Transverse colon (tissue), 4 donors: Measurements from ENCODE around the gene PPFIBP2. TPM values are rescaled to one million over a fixed set of nuclear protein-coding genes. Genes with fewer than 3 reads are reported as not detected.

Source experiments
- DNase-seq: peaks from one replicate; pipeline ENCODE4 v3.0.0-alpha.2; 2019
- H3K27ac ChIP-seq, 4 donors: fragments of 200-600 bp; sonication (generic); 2 replicates each; pipeline ENCODE4 v1.5.1; 2016 to 2018; ENCODE audit warnings: inconsistent platforms in 4 of 4
- H3K27me3 ChIP-seq: fragments of 200-600 bp; sonication (generic); 2 replicates; pipeline ENCODE4 v1.5.1; 2017; ENCODE audit warnings: inconsistent platforms
- H3K36me3 ChIP-seq, 4 donors: fragments of 200-600 bp; sonication (generic); 2 replicates each; pipeline ENCODE4 v1.5.1; 2017 to 2019; ENCODE audit warnings: inconsistent platforms in 4 of 4
- H3K4me1 ChIP-seq, 4 donors: fragments of 200-600 bp; sonication (generic); 2 replicates each; pipeline ENCODE4 v1.5.1; 2017 to 2020; ENCODE audit warnings: inconsistent platforms in 4 of 4
- H3K4me3 ChIP-seq, 4 donors: fragments of 200-600 bp; sonication (generic); 1 replicate in 1 of 4; 2 replicates in 3 of 4; pipeline versions ENCODE4 v1.5.1 to v1.6.1; 2017 to 2019; ENCODE audit warnings: inconsistent platforms in 4 of 4
- H3K9me3 ChIP-seq, 2 donors: fragments of 200-600 bp; sonication (generic); 2 replicates each; pipeline ENCODE4 v1.5.1; 2017 to 2019; ENCODE audit warnings: inconsistent platforms in 2 of 2
- CTCF ChIP-seq, 5 experiments: fragments of 200-600 bp in 3 of 5; fragments of 450-650 bp in 2 of 5; sonication (generic) in 3 of 5; IDR thresholded peaks; 1 replicate in 2 of 5; 2 replicates in 3 of 5; pipeline ENCODE4 v1.5.1; 2016 to 2017; ENCODE audit warnings: antibody characterized with exemption in 5 of 5, inconsistent platforms in 3 of 5, mild to moderate bottlenecking in 2 of 5, moderate library complexity in 1 of 5
- EP300 ChIP-seq: sonication (generic); formaldehyde crosslinking; IDR thresholded peaks from one replicate; pipeline ENCODE4 v1.6.1; 2017; ENCODE audit warnings: antibody characterized with exemption, low read depth
- POLR2A ChIP-seq: fragments of 450-650 bp; IDR thresholded peaks from one replicate; pipeline ENCODE4 v1.6.1; 2016; ENCODE audit warnings: antibody characterized with exemption, mild to moderate bottlenecking, moderate library complexity
- POLR2AphosphoS5 ChIP-seq, 3 donors: sonication (generic); formaldehyde crosslinking; IDR thresholded peaks; one replicate each; pipeline ENCODE4 v1.6.1; 2016; ENCODE audit warnings: antibody characterized with exemption in 3 of 3
- WGBS, 2 donors: methylation state at CpG; one replicate each; pipeline ENCODE4 v1.1.5; 2018; ENCODE audit warnings: low coverage in 1 of 2; 5-methylcytosine and 5-hydroxymethylcytosine counted together
- in situ Hi-C, 4 donors: fragments of 200-750 bp; cut with MboI; loops; one replicate each; pipeline versions ENCODE4 v1.15.0 to v1.15.1; 2017; ENCODE audit warnings: low sequenced_read_pairs in 3 of 4, low pct_ligation_motif_present in 1 of 4, low pct_unique_long_range_greater_than_20kb in 1 of 4
- intact Hi-C: fragments of 100-400 bp; cut with DNase I; formaldehyde crosslinking; loops from one replicate; pipeline ENCODE4 v1.15.1; 2023; ENCODE audit warnings: low total_unique reads
- total RNA-seq, 4 donors: library from RNA; depleted of rRNA; stranded (reverse); fragments of >200 nt; gene quantifications; one replicate each; pipeline ENCODE4 v1.1.0, GENCODE V29; 2016

PPFIBP2 gene
- total RNA-seq, 4 donors from 2014 or later = 36.0 to 257 (median 83.3) TPM

GRCh38 chr11:7532405-7533145 is 18.8 kb downstream of the PPFIBP2 start:
- 82 to 87% methylated on average over 5 to 8 of the region's 8 CpGs for WGBS, 2 donors

GRCh38 chr11:7533199-7534041 is 19.6 kb downstream of the PPFIBP2 start:
- 73 to 89% methylated on average over 5 to 8 of the region's 8 CpGs for WGBS, 2 donors
- DNase-seq = no peak
- peaks cover 0 to 7% (median 3%) of the 10 kb centered on the region in 4 donors for H3K4me1 ChIP-seq
- intact Hi-C loops (no loop called here), in situ Hi-C loops (no loop called here)
- H3K4me3 ChIP-seq = no peak overlapping the region
- no peak overlapping the region for H3K27ac ChIP-seq
- H3K27me3 ChIP-seq = no peaks in the 10 kb centered on the region
- no peaks in the 10 kb centered on the region for H3K9me3 ChIP-seq
- TF ChIP-seq EP300 (no peak), CTCF (IDR thresholded peaks at IDR 0.05) (no peak)
- no peaks in the 10 kb centered on the region for H3K36me3 ChIP-seq

More at GRCh38 chr11:7532405-7533145, 18.8 kb downstream of the PPFIBP2 start:
- DNase-seq = no peak
- Histone ChIP-seq H3K27ac (no peak overlapping the region), H3K9me3 (no peaks in the 10 kb centered on the region), H3K4me3 (no peak overlapping the region), H3K27me3 (no peaks in the 10 kb centered on the region), H3K4me1 (peaks cover 0 to 3% (median 0%) of the 10 kb centered on the region in 4 donors), H3K36me3 (no peaks in the 10 kb centered on the region)
- no peak for TF ChIP-seq POLR2A
- no peak for TF ChIP-seq CTCF (IDR thresholded peaks at IDR 0.05)
- TF ChIP-seq EP300 = no peak
- TF ChIP-seq POLR2AphosphoS5 (IDR thresholded peaks at IDR 0.05) = no peak
- intact Hi-C loops = no loop called here
- in situ Hi-C loops = no loop called here

- in situ Hi-C loops = no loop called here
- H3K4me3 ChIP-seq = no peak overlapping the region
- H3K9me3 ChIP-seq = no peaks in the 10 kb centered on the region
- no peaks in the 10 kb centered on the region for H3K27me3 ChIP-seq
- no peaks in the 10 kb centered on the region for H3K36me3 ChIP-seq
- intact Hi-C loops = no loop called here
- H3K4me1 ChIP-seq = peaks cover 0 to 12% (median 6%) of the 10 kb centered on the region in 4 donors
- TF ChIP-seq CTCF (IDR thresholded peaks at IDR 0.05) (no peak), POLR2A (no peak), EP300 (no peak)
- H3K27ac ChIP-seq = no peak overlapping the region
- no peak for DNase-seq
Measured at GRCh38 chr11:7534042-7534378, 20.2 kb downstream of the PPFIBP2 start.

GRCh38 chr11:7536100-7536499 is 22.3 kb downstream of the PPFIBP2 start:
- DNase-seq = peak; percentile 35

More at GRCh38 chr11:7536100-7536499, 22.3 kb downstream of the PPFIBP2 start:
- no peak overlapping the region for H3K4me3 ChIP-seq
- intact Hi-C loops (no loop called here), in situ Hi-C loops (no loop called here)
- peaks cover 0 to 14% (median 7%) of the 10 kb centered on the region in 4 donors for H3K4me1 ChIP-seq
- TF ChIP-seq CTCF (IDR thresholded peaks at IDR 0.05) (peak in 4 of 5 experiments; percentile 33 to 48 (median 42)), EP300 (no peak)
- H3K27me3 ChIP-seq = no peaks in the 10 kb centered on the region
- WGBS, 2 donors = 26 to 30% methylated on average over 2 to 8 of the region's 8 CpGs
- H3K9me3 ChIP-seq = no peaks in the 10 kb centered on the region
- no peaks in the 10 kb centered on the region for H3K36me3 ChIP-seq
- H3K27ac ChIP-seq = no peak overlapping the region
